ENCODE results near the gene CACNA1C. TPM values are rescaled to one million over a fixed set of nuclear protein-coding genes. Genes with fewer than 3 reads are reported as not detected.

Gene CACNA1C
- total RNA-seq, 1 donor, result 16.6 TPM

DNA sequence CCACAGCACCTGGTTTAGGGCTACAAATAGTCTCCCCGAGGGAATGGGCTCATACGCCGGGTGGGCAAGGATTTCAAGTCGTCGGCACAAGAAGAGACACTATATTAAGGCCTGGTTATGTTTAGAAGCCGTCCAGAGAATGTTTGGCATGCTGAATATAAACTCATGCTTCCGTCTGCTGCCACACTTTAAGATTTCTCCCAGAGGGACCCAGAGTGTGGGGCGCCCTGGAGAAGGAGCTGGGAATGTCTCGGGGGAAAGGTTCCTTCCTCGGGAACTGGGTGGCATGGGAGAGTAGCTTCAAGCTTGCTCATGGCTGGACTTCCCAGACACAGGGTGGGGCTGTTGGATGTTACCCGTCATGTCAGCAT lies 295.7 kb downstream of the CACNA1C start:
- no peak overlapping the region for H3K4me3 ChIP-seq (ENCODE audit: low read depth, low read length)
- no peak for DNase-seq (ENCODE audit: low read depth)
- TF ChIP-seq, protein P1, sequence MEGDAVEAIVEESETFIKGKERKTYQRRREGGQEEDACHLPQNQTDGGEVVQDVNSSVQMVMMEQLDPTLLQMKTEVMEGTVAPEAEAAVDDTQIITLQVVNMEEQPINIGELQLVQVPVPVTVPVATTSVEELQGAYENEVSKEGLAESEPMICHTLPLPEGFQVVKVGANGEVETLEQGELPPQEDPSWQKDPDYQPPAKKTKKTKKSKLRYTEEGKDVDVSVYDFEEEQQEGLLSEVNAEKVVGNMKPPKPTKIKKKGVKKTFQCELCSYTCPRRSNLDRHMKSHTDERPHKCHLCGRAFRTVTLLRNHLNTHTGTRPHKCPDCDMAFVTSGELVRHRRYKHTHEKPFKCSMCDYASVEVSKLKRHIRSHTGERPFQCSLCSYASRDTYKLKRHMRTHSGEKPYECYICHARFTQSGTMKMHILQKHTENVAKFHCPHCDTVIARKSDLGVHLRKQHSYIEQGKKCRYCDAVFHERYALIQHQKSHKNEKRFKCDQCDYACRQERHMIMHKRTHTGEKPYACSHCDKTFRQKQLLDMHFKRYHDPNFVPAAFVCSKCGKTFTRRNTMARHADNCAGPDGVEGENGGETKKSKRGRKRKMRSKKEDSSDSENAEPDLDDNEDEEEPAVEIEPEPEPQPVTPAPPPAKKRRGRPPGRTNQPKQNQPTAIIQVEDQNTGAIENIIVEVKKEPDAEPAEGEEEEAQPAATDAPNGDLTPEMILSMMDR (IDR thresholded peaks at IDR 0.05; ENCODE audit: insufficient read depth, low read length), result no peak

DNA sequence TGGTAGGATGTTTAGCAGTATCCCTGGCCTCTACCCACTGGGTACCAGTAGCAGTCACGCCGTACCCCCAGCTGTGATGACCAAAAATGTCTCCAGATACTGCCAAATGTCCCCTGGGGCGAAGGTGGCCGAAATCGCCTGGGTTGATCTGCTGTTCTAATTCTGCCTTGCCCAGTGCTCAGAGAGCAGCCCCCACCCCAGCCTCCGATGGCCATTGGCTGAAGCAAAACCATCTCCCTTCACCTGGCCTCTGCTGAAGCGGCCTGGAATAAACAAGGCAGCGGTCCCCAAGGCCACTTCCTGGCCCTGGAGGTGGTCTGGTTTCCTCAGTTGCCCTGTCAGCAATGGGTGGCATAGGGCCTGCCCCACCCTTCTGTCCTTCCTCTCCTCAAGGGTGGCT lies 298.4 kb downstream of the CACNA1C start:
- DNase-seq (ENCODE audit: low read depth), result no peak
- no peak overlapping the region for H3K4me3 ChIP-seq (ENCODE audit: low read depth, low read length)
- TF ChIP-seq, protein P1 (IDR thresholded peaks at IDR 0.05; ENCODE audit: insufficient read depth, low read length), result no peak

GRCh38 chr12:2352203-2352602 lies 299.4 kb downstream of the CACNA1C start:
- TF ChIP-seq, protein P1 (IDR thresholded peaks at IDR 0.05; ENCODE audit: insufficient read depth, low read length), result no peak

DNA sequence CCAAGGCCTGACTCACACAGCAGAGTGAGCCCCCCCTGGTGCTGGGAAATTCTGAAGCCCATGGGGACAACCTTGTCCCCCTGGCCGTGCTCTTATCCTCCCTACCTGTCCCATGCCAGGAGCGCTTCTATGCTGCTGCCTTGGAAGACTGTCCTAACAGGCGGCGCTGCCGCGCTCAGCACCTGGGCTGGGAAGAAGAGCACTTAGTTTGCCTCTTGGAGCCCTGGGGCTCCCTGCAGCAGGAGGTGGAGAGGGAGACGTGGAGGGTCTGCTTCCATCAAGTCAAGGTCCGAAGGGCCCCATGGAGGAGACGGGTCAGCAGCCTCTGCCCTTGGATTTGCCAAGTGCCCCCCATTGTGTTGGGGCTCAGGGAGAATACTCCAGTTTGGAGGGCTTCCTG lies 300.5 kb downstream of the CACNA1C start:
- H3K4me3 ChIP-seq (ENCODE audit: low read depth, low read length), result no peak overlapping the region
- TF ChIP-seq, protein P1 (IDR thresholded peaks at IDR 0.05; ENCODE audit: insufficient read depth, low read length), result no peak
- no peak for DNase-seq (ENCODE audit: low read depth)

More at GRCh38 chr12:2352203-2352602, 299.4 kb downstream of the CACNA1C start:
- DNase-seq (ENCODE audit: low read depth), result no peak
- no peak overlapping the region for H3K4me3 ChIP-seq (ENCODE audit: low read depth, low read length)

- H3K4me3 ChIP-seq (ENCODE audit: low read depth, low read length), result no peak overlapping the region
- no peak for DNase-seq (ENCODE audit: low read depth)
- TF ChIP-seq, protein P1 (IDR thresholded peaks at IDR 0.05; ENCODE audit: insufficient read depth, low read length), result no peak
Observed at GRCh38 chr12:2353691-2354090, 300.9 kb downstream of the CACNA1C start.

- TF ChIP-seq, protein P1 (IDR thresholded peaks at IDR 0.05; ENCODE audit: insufficient read depth, low read length), result no peak
- DNase-seq (ENCODE audit: low read depth), result no peak
Observed at GRCh38 chr12:2354151-2354991, 301.6 kb downstream of the CACNA1C start.

More at GRCh38 chr12:2354151-2354991, 301.6 kb downstream of the CACNA1C start:
- H3K4me3 ChIP-seq (ENCODE audit: low read depth, low read length), result no peak overlapping the region

Measured in fibroblast of the aortic adventitia (primary cell).